HG02588 (cell line): ENCODE results near the gene FEM1B.

Source experiments
- ATAC-seq: cut with Tn5 transposase; IDR thresholded peaks from one replicate; pipeline ENCODE4 v1.9.1; 2021; ENCODE audit warnings: mild to moderate bottlenecking, moderate library complexity; ENCODE audit not compliant: unreplicated experiment

FEM1B gene

GRCh38 chr15:68321229-68321628 lies 43.7 kb downstream of the FEM1B start:
- ATAC-seq = no peak

- no peak for ATAC-seq
These were observed 45.3 kb downstream of the FEM1B start for GRCh38 chr15:68322796-68323195.

- no peak for ATAC-seq
These were observed 48.2 kb downstream of the FEM1B start for GRCh38 chr15:68325726-68326125.

- no peak for ATAC-seq
These were observed 49.3 kb downstream of the FEM1B start for GRCh38 chr15:68326711-68327354.

GRCh38 chr15:68328443-68328842 lies 50.9 kb downstream of the FEM1B start:
- no peak for ATAC-seq

GRCh38 chr15:68328964-68329363 lies 51.4 kb downstream of the FEM1B start:
- ATAC-seq = no peak

- no peak for ATAC-seq
These were observed 52.9 kb downstream of the FEM1B start for GRCh38 chr15:68330416-68330815.

GRCh38 chr15:68330901-68331300 lies 53.4 kb downstream of the FEM1B start:
- no peak for ATAC-seq

GRCh38 chr15:68332266-68332665 lies 54.7 kb downstream of the FEM1B start:
- no peak for ATAC-seq

- no peak for ATAC-seq
These were observed 56.4 kb downstream of the FEM1B start for GRCh38 chr15:68333775-68334470.

GRCh38 chr15:68334661-68335124 lies 57.1 kb downstream of the FEM1B start:
- ATAC-seq = no peak

GRCh38 chr15:68335251-68335650 lies 57.7 kb downstream of the FEM1B start:
- ATAC-seq = no peak

GRCh38 chr15:68335655-68336054 lies 58.1 kb downstream of the FEM1B start:
- no peak for ATAC-seq

GRCh38 chr15:68336516-68336915 lies 59.0 kb downstream of the FEM1B start:
- ATAC-seq = no peak

- ATAC-seq = no peak
These were observed 60.3 kb downstream of the FEM1B start for GRCh38 chr15:68337826-68338225.

GRCh38 chr15:68339481-68339880 lies 61.9 kb downstream of the FEM1B start:
- ATAC-seq = no peak

GRCh38 chr15:68340726-68341671 lies 63.5 kb downstream of the FEM1B start:
- ATAC-seq = no peak

- ATAC-seq = no peak
These were observed 64.5 kb downstream of the FEM1B start for GRCh38 chr15:68341760-68342725.

- ATAC-seq = no peak
These were observed 66.2 kb downstream of the FEM1B start for GRCh38 chr15:68343579-68344225.

GRCh38 chr15:68344600-68344999 lies 67.1 kb downstream of the FEM1B start:
- no peak for ATAC-seq
